Fibroblast of mammary gland (primary cell): Measurements from ENCODE around the gene EHD1.

Experiments
- DNase-seq: peaks from one replicate; pipeline ENCODE4 v3.0.0-alpha.2; 2010; ENCODE audit warnings: low read depth
- H3K4me3 ChIP-seq: 2 replicates; pipeline ENCODE4 v1.5.1; 2011; ENCODE audit warnings: low read depth, mild to moderate bottlenecking, low read length, moderate library complexity; ENCODE audit not compliant: control insufficient read depth
- CTCF ChIP-seq: conservative IDR thresholded peaks from 2 replicates; pipeline ENCODE4 v1.5.1; 2011; ENCODE audit warnings: low read depth, low read length, inconsistent platforms; ENCODE audit not compliant: control insufficient read depth, insufficient read depth

Gene EHD1

GRCh38 chr11:64858467-64859263, 19.8 kb downstream of the EHD1 start:
- H3K4me3 ChIP-seq = no peak overlapping the region
- DNase-seq = no peak
- no peak for TF ChIP-seq CTCF

GRCh38 chr11:64857485-64857884, 20.9 kb downstream of the EHD1 start:
- no peak overlapping the region for H3K4me3 ChIP-seq
- TF ChIP-seq CTCF = no peak
- no peak for DNase-seq

- no peak for TF ChIP-seq CTCF
- H3K4me3 ChIP-seq = no peak overlapping the region
- DNase-seq = peak; percentile 90
These were observed 21.8 kb downstream of the EHD1 start for GRCh38 chr11:64856382-64857227.

GRCh38 chr11:64855596-64856304, 22.7 kb downstream of the EHD1 start:
- DNase-seq = no peak
- no peak overlapping the region for H3K4me3 ChIP-seq
- TF ChIP-seq CTCF = no peak

GRCh38 chr11:64854534-64855502, 23.6 kb downstream of the EHD1 start:
- peak; percentile 93 for DNase-seq
- H3K4me3 ChIP-seq = no peak overlapping the region
- TF ChIP-seq CTCF = no peak

- TF ChIP-seq CTCF = no peak
- no peak for DNase-seq
- no peak overlapping the region for H3K4me3 ChIP-seq
These were observed 24.3 kb downstream of the EHD1 start for GRCh38 chr11:64854157-64854533.
